Right cardiac atrium (tissue), 5 donors: ENCODE measurements around the gene DNASE1L1. TPM values are rescaled to one million over a fixed set of nuclear protein-coding genes. Genes with fewer than 3 reads are reported as not detected.

Experiments
- ATAC-seq, 2 donors: fragments of 200-7000 bp; cut with Tn5 transposase; one replicate each; pipeline versions ENCODE4 v1.8.0 to v1.9.1; 2020; ENCODE audit warnings: moderate library complexity in 2 of 2, mild to moderate bottlenecking in 1 of 2
- DNase-seq, 3 donors: peaks; one replicate each; pipeline ENCODE4 v3.0.0-alpha.2; 2020
- H3K27ac ChIP-seq: one replicate; pipeline ENCODE4 v1.5.1; 2013; ENCODE audit warnings: mild to moderate bottlenecking, low read length, control low read depth, moderate library complexity
- H3K27me3 ChIP-seq: one replicate; pipeline ENCODE4 v1.6.1; 2013; ENCODE audit not compliant: control insufficient read depth, insufficient read depth
- H3K4me1 ChIP-seq: one replicate; pipeline ENCODE4 v1.6.1; 2013; ENCODE audit warnings: low read length; ENCODE audit not compliant: control insufficient read depth, insufficient read depth
- H3K4me3 ChIP-seq: one replicate; pipeline ENCODE4 v1.5.1; 2013; ENCODE audit warnings: low read length, control low read depth
- H3K9me3 ChIP-seq: one replicate; pipeline ENCODE4 v1.6.1; 2013; ENCODE audit warnings: low read length; ENCODE audit not compliant: control insufficient read depth
- WGBS: extraction: QIAGEN DNeasy Blood & Tissue Kit; methylation state at CpG from one replicate; pipeline ENCODE4 v1.1.7; 2013; 5-methylcytosine and 5-hydroxymethylcytosine counted together
- intact Hi-C, 4 donors: fragments of 100-400 bp; cut with DNase I; formaldehyde crosslinking; loops; one replicate each; pipeline versions ENCODE4 v1.11.0 to v1.14.0; 2022 to 2023
- polyA plus RNA-seq: library from polyadenylated mRNA; stranded (reverse); fragments of 200-250 nt; gene quantifications from one replicate; pipeline ENCODE4 v1.2.3, GENCODE V29; 2013
- total RNA-seq, 4 donors: library from RNA; stranded (reverse); fragmentation: NEBNext Ultra II Directional; extraction: Animal tissue kit (Norgen Biotek cat#: 25700); gene quantifications; one replicate each; pipeline ENCODE4 v1.2.1, GENCODE V29; 2021
- donor health status: healthy with polysubstance abuse.
- donor health status: DM: no; HTN: yes; CAD: no.
- donor health status: DM: no; HTN: no; CAD: no.
- donor health status: DM: no; HTN: yes; CAD: no; lungs with severe emphysema.
- donor health status: DM: yes; HTN: yes; CAD: no.

Gene DNASE1L1
- total and polyA plus RNA-seq, 5 donors: 47.3 to 60.5 (median 52.0) TPM

- intact Hi-C loops: no loop called here
- Histone ChIP-seq H3K27me3 (no peaks in the 10 kb centered on the region), H3K27ac (peak overlapping the region; percentile 79), H3K9me3 (no peaks in the 10 kb centered on the region), H3K4me1 (peaks cover 1% of the 10 kb centered on the region), H3K4me3 (peak overlapping the region; percentile 79)
- DNase-seq: peak; percentile 45 to 78 (median 76)
- 5% methylated on average over 58 of the region's 78 CpGs for WGBS
- peak; percentile 34 to 40 for ATAC-seq
These were observed 27.4 kb upstream of the DNASE1L1 start for GRCh38 chrX:154436374-154436982.

- Histone ChIP-seq H3K27ac (no peak overlapping the region), H3K4me3 (no peak overlapping the region), H3K4me1 (peaks cover 1% of the 10 kb centered on the region), H3K27me3 (no peaks in the 10 kb centered on the region), H3K9me3 (no peaks in the 10 kb centered on the region)
- 92% methylated on average over 19 of the region's 19 CpGs for WGBS
- no peak for DNase-seq
- no peak for ATAC-seq
- intact Hi-C loops: no loop called here
These were observed 26.2 kb upstream of the DNASE1L1 start for GRCh38 chrX:154435171-154435733.

GRCh38 chrX:154434394-154435168, 25.5 kb upstream of the DNASE1L1 start:
- intact Hi-C loops: no loop called here
- DNase-seq (no peak), ATAC-seq (no peak)
- no peaks in the 10 kb centered on the region for H3K9me3 ChIP-seq
- H3K4me1 ChIP-seq: peaks cover 1% of the 10 kb centered on the region
- WGBS: 94% methylated on average over 7 of the region's 7 CpGs
- H3K27me3 ChIP-seq: no peaks in the 10 kb centered on the region
- H3K4me3 ChIP-seq: no peak overlapping the region
- H3K27ac ChIP-seq: no peak overlapping the region

GRCh38 chrX:154433605-154434004, 24.6 kb upstream of the DNASE1L1 start:
- H3K9me3 ChIP-seq: no peaks in the 10 kb centered on the region
- intact Hi-C loops: no loop called here
- H3K27ac ChIP-seq: no peak overlapping the region
- no peak for DNase-seq
- H3K4me1 ChIP-seq: peaks cover 1% of the 10 kb centered on the region
- H3K4me3 ChIP-seq: no peak overlapping the region
- 87% methylated on average over 7 of the region's 7 CpGs for WGBS
- no peaks in the 10 kb centered on the region for H3K27me3 ChIP-seq
- ATAC-seq: no peak

- intact Hi-C loops: no loop called here
- H3K4me1 ChIP-seq: no peaks in the 10 kb centered on the region
- ATAC-seq (no peak), DNase-seq (no peak)
- H3K27ac ChIP-seq: no peak overlapping the region
- H3K4me3 ChIP-seq: no peak overlapping the region
- no peaks in the 10 kb centered on the region for H3K27me3 ChIP-seq
- no peaks in the 10 kb centered on the region for H3K9me3 ChIP-seq
- 87% methylated on average over 8 of the region's 8 CpGs for WGBS
These were observed 23.2 kb upstream of the DNASE1L1 start for GRCh38 chrX:154432210-154432609.

GRCh38 chrX:154431341-154431740, 22.3 kb upstream of the DNASE1L1 start:
- no peaks in the 10 kb centered on the region for H3K9me3 ChIP-seq
- H3K27me3 ChIP-seq: no peaks in the 10 kb centered on the region
- ATAC-seq (no peak), DNase-seq (peak in 2 of 3 donors; percentile 64 to 70)
- no peak overlapping the region for H3K4me3 ChIP-seq
- peak overlapping the region; percentile 28 for H3K27ac ChIP-seq
- intact Hi-C loops: no loop called here
- 69% methylated on average over 5 of the region's 5 CpGs for WGBS
- no peaks in the 10 kb centered on the region for H3K4me1 ChIP-seq

GRCh38 chrX:154430916-154431315, 21.9 kb upstream of the DNASE1L1 start:
- WGBS: 62% methylated on average over 7 of the region's 7 CpGs
- ATAC-seq (no peak), DNase-seq (no peak)
- Histone ChIP-seq H3K9me3 (no peaks in the 10 kb centered on the region), H3K27ac (no peak overlapping the region), H3K4me1 (no peaks in the 10 kb centered on the region), H3K27me3 (no peaks in the 10 kb centered on the region), H3K4me3 (no peak overlapping the region)
- intact Hi-C loops: no loop called here

- Histone ChIP-seq H3K9me3 (no peaks in the 10 kb centered on the region), H3K4me3 (no peak overlapping the region), H3K4me1 (no peaks in the 10 kb centered on the region), H3K27ac (no peak overlapping the region), H3K27me3 (no peaks in the 10 kb centered on the region)
- intact Hi-C loops: no loop called here
- ATAC-seq (no peak), DNase-seq (no peak)
- 46% methylated on average over 6 of the region's 6 CpGs for WGBS
These were observed 21.4 kb upstream of the DNASE1L1 start for GRCh38 chrX:154430479-154430878.

GRCh38 chrX:154429711-154430110, 20.7 kb upstream of the DNASE1L1 start:
- DNase-seq (no peak), ATAC-seq (no peak)
- WGBS: 83% methylated on average over 2 of the region's 2 CpGs
- intact Hi-C loops: no loop called here
- H3K4me3 ChIP-seq: no peak overlapping the region
- H3K27ac ChIP-seq: no peak overlapping the region
- no peaks in the 10 kb centered on the region for H3K27me3 ChIP-seq
- no peaks in the 10 kb centered on the region for H3K4me1 ChIP-seq
- H3K9me3 ChIP-seq: no peaks in the 10 kb centered on the region

- no peaks in the 10 kb centered on the region for H3K27me3 ChIP-seq
- 9% methylated on average over 87 of the region's 87 CpGs for WGBS
- no peaks in the 10 kb centered on the region for H3K9me3 ChIP-seq
- H3K4me1 ChIP-seq: no peaks in the 10 kb centered on the region
- ATAC-seq (peak; percentile 98 to 99), DNase-seq (peak; percentile 94 to 97 (median 97))
- peak within 1 kb of the TSS; percentile 73 for H3K4me3 ChIP-seq
- peak within 1 kb of the TSS; percentile 72 for H3K27ac ChIP-seq
- intact Hi-C loops: no loop called here
These were observed 19.4 kb upstream of the DNASE1L1 start, which contains the start of gene ATP6AP1 for GRCh38 chrX:154428176-154429171. Gene ATP6AP1, plus strand, starts transcription at chrX:154428677. Its CDS starts 16 bp downstream, at chrX:154428693.
